Thyroid gland (tissue), 4 donors: Measurements from ENCODE around the gene MANSC1.

Experiments used
- CTCF ChIP-seq, 6 experiments: fragments of 200-600 bp in 3 of 6; fragments of 450-650 bp in 3 of 6; sonication (generic) in 3 of 6; IDR thresholded peaks; one replicate each; pipeline ENCODE4 v1.5.1; 2016 to 2019; ENCODE audit warnings: antibody characterized with exemption in 6 of 6, mild to moderate bottlenecking in 2 of 6, inconsistent platforms in 1 of 6, moderate library complexity in 1 of 6
- POLR2A ChIP-seq, 2 donors: fragments of 450-650 bp; IDR thresholded peaks; one replicate each; pipeline ENCODE4 v1.6.1; 2017; ENCODE audit warnings: antibody characterized with exemption in 2 of 2, mild to moderate bottlenecking in 2 of 2, moderate library complexity in 1 of 2

GRCh38 chr12:12326262-12326661 is 23.8 kb downstream of the MANSC1 start:
- TF ChIP-seq CTCF (IDR thresholded peaks at IDR 0.05): no peak
- TF ChIP-seq POLR2A (IDR thresholded peaks at IDR 0.05): no peak
